M059J (cell line): ENCODE measurements around the gene MGLL. TPM values are rescaled to one million over a fixed set of nuclear protein-coding genes. Genes with fewer than 3 reads are reported as not detected.

ENCODE experiments used
- DNase-seq: peaks from one replicate; pipeline ENCODE4 v3.0.0-alpha.2; 2012; ENCODE audit warnings: low read depth
- total RNA-seq: library from RNA; depleted of rRNA; stranded (reverse); fragments of >200 nt; shearing (Covaris generic); gene quantifications from 2 replicates; pipeline ENCODE4 v1.2.3, GENCODE V29; 2014

Gene MGLL
- total RNA-seq, 1 experiment from 2014 or later, result 17.0 TPM

DNA sequence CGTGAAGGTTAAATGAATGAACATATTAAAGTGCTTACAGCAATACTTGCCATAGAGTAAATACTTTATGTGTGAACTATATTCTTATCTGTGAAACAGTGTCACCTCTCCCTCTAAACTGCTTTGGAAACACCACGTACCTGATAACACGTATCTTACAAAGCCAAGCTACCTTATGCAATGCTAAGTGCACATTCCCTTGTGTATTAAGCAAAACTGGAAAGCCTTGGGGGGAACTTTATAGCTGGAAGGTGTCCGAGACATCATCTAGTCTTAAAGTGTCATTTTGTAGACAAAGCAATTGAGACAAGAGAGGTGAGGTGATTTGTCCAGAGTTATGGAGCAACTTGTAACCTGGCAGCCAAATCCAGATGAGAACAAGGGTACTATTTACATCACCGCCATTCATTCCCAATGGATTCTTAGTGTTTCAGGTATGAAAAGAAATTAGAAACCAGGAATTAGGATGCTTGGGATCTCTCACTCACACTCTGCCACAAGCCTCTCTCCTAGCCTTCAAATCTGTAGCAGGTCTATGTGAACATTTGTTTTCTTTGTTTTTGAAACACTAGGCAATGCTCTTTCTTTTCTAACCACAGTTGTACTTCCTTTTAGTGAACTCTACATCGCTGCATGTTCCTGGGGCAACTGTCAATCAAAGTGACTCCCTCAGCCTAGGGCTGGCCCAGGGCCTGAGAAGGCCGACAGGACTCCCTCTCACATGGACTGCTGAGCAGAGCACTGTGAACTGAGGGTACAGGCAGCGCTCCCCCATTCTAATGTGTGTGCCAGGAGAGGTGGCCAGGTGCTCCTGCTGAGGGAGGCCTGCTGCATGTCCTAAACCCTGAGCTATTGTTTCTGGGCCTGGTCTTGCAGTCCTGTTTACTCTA lies 13.9 kb upstream of the MGLL start:
- DNase-seq, result no peak

DNA sequence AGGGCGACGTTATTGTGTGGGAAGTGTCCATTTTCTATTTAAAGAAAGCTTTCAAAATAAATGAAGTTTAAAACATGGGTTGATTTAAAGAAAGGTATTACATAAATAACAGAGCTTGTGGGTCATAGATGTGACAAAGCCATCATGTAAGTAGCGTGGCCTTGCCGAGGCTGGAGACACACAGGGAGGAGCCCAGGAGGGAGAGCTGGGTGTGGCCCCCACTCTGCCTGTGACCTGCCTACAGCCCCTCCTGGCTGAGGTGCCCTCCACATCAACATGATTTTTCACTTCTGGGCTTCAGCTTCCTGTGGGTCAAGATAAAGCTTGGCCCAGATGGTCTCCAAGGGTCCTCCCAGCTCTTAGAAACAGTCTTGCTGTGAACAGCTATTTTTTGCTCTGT lies 12.5 kb upstream of the MGLL start:
- DNase-seq, result no peak

DNA sequence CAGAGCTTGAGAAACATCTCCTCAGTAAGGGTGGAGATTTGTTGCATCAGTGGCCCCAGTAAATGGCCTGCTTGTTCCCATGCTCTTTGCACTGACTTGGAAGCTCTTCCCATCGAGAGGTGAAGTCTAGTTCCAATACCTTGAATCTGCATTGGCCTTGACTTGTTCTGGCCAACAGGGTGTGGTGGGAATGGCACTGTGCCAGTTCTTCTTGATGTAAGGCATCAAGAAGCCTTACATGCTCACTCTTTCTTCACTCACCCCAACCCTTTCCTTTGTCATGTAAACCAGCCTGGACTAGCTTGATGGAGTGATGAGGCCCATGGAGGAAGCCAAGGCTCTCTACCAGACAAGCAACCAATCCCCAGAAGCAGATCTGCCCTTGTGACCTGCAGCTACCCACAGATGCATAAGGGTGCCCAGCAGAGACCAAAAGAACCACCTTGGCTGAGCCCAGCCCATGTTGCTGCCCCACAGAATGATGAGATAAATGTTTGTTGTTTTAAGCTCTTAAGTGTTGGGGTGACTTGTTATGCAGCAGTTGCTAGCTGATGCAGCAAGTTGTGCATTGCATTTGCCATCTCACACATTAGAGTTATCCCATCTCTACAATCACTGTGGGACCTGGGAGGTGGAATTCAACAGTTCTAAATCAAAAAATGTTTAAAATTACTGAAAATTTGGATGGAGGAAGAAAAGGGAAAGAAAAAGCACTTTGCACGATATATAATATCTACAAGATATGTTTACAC lies 11.1 kb upstream of the MGLL start:
- no peak for DNase-seq

DNA sequence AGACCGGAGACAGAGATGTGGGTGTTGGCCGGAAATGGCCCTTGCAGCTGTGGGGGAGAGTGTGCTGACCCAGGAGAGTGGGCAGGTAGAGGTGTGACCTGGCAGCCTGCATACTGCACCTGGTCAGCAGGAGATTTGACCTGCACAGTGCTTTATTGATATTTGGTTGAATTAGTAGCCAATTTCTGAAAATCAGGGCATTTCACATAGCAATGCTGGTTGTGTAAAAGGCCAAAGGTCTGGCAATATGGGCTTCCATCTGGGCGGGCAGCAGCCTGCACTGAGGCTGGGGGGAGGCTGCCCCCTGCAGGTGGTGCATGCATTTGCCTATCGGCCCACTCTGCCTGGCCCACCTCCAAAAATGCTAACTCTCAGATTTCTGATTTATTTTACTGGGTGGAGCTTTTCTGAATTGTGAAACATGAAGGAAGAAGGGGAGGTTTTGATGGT lies 9.4 kb upstream of the MGLL start:
- no peak for DNase-seq

DNA sequence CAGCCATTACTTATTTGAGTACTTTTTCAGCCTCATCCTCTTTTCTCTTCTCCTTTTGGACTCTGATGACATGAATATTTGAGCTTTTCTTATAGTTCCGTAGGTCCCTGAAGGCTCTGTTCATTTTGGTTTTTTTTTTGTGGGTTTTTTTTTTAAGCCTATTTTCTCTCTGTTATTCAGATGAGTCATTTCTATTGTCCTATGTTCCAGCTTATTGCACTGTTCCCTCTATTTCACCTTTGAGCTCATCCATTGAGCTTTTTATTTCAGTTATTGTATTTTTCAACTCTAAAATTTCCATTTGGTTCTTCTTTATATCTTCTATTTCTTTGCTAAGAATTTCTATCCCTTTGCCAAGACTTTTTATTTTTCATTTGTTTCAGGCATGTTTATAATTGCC lies 7.2 kb upstream of the MGLL start:
- DNase-seq, result no peak

DNA sequence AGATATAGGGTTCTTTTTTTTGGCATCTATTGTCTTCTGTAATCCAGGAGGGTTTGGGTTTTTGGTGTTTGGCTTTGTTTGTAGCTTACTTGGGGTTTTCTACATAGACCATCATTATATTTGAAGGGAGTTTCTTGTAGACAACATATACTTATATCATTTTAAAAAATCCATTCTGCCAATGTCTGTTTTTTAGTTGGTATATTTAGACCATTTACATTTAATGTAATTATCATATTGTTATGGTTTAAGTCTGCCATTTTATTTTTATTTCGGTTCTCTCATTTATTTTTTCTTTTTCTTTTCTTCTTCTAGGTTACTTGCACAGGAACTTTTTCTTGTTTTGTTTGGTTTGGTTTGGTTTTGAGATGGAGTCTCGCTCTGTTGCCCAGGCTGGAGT lies 5.5 kb upstream of the MGLL start:
- DNase-seq, result no peak

DNA sequence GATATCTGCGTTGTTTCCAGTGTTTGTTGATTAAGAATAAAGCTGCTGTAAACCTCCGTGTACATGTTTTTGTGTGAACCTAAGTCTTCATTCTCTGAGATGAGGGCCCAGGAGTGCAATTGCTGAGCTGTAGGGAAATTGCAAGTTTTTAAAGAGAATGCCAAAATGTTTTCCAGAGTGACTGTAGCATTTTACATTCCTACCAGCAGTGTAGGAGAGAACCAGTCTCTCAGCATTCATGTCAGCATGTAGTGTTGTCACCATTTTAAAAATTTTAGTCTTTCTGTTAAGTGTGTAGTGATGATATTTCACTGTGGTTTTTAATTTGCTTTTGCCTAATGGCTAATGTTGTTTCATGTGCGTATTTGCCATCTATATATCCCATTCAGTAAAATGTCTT lies 3.4 kb upstream of the MGLL start:
- no peak for DNase-seq

DNA sequence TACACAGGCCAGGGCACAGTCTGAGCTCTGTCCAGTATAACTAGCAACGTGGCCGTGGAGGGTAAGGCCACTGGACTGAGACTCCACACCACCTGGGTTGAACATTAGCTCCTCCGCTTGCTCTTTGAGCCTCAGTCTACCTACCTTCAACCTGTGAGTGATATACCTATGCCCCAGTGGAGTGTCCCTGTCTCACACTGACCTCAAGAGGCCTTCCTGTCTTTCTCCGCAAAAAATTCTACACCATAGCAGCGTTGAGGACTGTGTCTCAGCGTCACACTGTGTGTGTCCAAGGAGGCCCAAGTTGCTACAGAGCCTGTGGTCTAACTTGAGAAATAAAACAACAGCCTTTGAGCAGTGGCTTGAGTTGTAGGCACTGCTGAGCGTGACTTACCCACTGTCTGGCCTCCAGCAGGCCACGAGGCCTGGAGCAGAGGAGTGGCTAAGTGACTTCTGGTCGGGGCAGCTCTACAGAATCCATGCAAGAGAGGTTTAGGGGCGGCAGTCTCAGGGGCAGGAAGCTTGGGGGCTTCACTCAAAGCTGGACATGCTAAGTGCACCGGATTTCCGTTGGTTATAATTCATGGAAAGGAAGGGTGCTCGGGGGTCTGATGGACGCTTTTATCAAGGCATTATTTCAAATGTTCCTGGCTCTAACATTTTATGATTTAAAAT lies 2.0 kb upstream of the MGLL start:
- DNase-seq, result no peak

DNA sequence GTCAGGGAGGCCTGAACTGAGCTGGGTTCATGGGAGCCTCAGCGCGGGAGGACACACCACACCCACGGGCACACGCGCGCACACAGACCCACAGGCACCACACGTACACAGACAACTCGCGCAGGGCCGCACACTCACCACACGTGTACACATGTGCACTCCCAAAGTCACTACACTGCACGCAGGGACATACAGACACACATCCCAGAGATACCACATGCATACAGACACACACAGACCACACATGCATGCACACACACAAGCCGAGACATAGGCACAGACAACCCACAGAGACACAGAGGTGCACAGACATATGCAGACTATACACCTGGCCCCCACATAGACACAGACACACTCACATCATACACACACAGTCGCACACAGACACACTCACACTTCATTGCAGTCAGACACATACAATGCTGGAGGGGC lies 1.1 kb upstream of the MGLL start:
- no peak for DNase-seq

DNA sequence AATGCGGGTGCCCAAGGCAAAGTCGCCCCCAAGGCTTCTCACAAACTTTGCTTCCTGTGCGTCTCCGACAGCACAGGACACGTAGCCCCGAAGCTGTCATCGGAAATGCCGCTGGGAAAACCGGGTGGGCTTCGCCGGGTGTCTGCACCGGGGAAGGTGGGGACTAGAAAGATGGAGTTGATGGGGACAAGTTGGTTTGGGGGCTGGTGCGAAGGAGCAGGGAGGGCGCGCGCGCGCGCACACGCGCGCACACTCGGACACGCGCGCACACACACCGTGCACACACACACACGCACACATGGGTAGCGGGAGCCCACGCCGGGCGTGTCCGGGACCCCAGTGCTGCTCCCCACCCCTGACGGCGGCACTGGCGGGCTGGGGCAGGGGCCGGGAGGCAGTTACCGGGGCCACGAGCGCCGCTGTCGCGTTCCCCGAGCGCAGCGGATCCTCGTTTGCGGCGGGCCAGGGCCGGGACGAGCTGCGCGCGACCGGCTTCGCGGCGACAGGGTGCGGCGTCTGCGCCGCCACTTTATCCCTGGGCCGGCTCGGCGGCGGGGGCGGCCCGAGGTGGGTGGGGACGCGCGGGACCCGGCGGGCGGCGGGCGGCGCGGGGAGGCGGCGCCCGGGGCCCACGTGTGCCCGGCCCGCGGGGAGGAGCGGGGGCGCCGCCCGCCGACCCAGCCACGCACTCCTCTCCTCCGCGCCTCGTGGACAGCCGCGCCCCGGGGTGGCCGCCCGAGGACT lies 539 bp upstream of the MGLL start:
- no peak for DNase-seq

DNA sequence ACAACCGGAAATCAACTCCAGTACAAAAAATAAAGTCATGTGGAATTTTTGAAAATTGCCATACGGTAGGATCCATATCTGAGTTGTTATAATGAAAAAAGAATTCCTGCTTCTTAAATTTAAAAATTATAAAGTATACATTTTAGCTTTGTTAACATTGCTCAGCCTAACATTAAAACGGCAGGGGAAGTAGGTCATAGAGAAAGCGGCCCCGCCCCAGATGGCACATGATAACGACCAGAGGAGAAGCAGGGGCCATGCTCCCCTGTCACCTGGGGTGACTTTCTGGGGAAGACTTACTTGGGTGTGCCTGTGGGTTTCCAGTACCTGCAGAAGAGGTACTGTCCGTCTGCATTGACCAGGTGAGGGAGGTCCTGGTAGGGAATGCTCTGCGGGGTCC lies 921 bp downstream of the MGLL start:
- no peak for DNase-seq

DNA sequence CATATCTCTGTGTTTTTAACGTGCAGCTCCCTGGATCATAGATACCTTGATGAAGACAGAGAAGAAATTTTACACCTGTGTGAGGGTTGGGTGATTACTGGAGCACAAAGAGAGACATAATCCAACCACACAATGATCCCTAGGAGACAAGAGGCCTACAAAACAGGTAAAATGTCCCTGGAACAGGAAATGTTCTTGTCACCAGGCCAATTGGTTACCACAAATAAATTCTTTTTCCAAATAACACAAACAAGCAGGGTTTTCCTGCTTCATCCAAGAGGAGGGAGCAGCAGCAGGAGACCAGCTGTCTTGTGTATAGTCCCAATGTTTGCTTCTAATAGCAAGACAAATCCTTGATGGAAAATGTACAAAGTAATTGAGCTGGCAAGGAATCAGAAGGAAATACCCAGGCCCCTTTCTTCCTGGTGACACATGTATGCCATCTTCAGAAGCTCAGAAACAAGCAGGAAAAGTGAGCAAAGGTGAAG lies 1.4 kb downstream of the MGLL start:
- peak; percentile 81 for DNase-seq

DNA sequence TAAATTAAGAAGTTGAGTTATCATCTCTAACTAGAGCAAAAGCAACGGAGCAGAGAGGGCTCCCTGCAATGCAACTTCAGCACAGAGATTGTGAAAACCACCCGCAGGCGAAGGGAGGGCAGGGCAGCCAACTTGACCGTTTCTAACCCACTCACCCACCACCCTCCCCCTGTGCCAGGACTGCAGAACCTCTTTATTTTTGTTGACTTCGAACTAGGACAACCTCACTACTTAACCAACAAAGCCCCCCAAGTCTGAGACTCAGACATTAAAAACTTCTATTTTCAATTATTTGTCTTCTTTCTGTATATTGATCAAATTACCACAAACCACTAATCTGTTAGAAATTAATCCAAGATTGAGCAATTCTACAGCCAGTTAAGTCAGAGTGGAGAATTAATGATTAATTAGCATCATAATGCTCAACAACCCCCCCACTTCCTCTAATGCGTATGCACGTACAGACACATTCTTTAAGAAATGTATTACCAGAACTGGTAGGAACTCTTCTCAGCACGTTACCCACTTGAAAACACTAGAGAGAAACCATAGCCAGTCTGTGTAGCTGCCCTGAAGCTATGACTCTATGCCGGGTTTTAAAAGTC lies 2.0 kb downstream of the MGLL start:
- no peak for DNase-seq

DNA sequence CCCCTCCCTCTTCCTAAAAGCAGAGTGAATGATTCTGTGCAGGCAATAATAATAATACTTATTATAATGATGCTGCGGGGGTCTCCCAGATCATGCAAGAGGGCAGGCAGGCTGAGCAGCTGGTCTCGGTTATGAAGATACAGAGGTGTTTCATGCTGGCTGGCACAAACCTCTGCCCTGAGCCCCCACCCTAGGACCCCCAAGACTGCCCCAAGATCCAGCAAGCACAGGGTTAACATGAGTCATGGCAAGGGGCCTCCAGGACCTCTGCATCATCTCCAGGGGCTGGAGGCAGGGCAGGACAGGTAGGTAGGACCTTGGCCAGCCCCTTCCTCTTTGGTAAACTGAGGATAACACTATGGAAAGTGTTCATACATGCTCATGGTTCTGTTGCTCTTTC lies 2.7 kb downstream of the MGLL start:
- no peak for DNase-seq

DNA sequence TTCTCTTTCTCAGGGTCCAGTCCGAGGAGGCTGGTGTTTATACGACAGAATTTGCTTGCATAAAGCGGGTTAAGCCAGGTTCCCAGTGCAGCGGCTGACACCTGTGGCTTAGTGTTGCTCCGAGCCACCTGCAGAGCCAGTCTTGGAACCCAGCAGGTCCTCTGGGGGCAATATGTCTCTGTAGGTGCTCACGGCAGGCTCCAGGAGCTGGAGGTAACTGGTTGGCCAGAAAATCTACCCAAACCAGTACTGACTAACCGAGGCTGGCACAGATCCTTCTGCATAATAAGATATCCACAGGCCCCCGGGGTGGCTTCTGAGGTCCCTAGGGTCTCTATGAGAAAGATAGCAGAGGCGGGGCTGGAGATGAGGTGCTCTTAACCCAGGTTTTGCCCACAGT lies 3.2 kb downstream of the MGLL start:
- no peak for DNase-seq

DNA sequence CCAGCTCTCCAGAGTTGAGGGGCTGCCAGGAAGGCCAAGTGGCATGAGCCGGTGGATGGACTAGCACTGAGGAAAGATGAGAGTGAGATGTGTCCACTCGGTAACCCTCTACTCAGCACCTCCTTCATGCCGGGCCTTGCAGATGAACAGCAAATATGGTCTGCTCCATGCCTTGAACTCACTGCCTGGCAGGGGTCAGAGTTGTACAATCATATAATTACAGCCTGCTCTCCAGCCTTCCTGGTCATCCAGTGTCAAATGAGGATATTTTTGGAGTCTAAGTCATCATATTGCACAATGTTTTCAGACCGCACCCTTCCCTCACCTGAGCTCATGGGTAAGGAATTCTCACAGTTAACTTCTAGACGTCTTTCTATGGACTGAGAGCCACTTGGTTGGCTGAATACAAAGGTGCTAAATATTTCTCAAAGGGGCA lies 4.9 kb downstream of the MGLL start:
- peak; percentile 96 for DNase-seq

DNA sequence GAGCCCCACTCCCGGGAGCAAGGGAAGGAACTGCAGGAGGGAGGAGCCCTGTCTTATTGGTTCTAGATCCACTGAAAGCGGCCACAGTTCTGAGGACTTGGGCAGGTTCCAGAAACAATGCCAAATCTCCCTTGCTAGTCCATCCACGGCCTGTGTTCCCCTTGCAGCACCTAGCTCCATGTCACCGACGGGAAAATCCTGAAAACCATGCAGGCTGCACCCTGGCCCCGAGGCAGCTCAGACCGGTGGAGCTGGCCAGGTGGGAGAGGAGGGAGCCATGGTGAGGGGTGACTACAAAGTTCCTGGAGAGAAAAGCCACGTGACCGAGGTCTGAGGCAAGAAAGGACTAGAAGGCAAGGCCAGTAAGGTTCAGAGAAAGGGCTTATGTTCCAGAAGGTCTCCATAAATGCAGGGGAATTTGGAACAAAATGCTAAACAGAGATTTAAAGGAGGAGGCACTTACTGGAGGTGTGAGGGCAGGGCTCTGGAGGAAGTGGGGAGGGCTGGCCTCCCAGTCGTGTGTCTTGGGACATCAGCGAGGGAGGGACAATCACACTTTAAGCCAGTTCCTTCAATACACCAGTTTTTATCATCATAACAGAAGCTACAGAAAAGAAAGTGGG lies 5.4 kb downstream of the MGLL start:
- no peak for DNase-seq

DNA sequence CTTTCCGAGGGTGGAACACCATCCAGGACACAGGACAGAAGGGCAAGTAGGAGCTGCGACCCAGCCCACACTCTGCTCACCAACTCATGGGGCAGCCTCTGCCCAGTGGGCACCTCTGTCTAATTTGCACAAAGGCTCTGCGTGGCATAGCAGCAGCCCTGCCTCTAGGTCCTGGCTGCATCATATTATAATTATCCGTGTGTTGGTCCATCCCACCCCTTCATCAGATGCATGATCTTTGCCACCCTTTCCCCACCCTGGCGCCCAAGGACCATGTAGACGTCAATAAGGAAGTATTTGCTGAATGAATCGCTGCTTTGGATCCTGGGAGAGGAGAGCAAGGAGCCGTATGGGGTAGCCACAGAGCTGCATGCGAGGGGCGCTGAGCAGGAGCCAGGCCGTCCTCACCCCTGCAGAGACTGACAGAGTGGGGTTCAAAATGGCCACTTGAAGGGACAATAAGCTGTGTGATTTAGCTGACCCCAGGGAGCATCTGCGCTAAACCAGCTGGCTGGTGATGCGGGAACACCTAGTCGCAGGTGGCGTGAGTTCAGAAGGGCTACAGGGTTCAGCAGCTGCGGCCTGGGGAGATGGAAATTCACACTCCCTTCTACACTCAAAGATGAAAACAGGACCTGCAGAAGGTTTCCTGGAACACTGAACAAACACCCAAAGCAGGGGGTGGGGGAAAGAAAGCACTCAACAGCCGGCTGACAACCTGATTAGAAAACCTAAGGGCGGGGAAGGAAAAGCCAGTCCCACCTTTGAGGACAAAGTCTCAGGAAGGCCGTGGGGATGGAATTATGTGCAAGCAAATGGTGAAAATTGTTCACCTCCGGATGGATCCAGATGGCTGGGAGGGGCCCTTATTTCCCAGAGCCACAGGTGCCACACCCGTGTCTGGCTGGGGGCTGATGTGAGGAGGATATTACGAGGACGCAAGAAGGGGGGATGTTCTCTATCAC lies 6.4 kb downstream of the MGLL start:
- DNase-seq, result no peak

DNA sequence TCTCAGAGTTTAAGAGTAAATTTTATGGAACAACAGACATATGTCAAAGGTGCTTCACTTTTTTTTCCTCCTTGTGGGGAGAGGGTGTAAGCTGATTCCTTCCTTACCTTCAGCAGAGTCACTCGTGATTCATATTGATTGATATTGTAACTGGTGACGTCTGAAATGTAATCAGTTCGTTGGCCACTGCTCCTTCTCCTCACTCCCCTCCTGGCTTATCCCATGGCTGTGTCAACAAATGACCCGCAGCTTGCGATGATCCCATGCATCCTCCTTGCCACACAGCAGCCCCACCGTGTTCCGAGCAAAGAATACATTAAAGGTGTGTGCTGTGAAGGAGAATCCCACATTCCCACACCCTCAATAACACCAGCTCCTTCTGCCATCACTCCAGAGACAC lies 7.3 kb downstream of the MGLL start:
- DNase-seq, result no peak
